CD4-positive, alpha-beta T cell treated with Interleukin-15 for 1 hour (primary cell): ENCODE measurements around the gene CDK14.
"Not testable (repeated sequence)": the region's sequence is repeated elsewhere in the genome, so short reads cannot be mapped to it uniquely, and the experiment has no call there.

ENCODE experiments used
- DNase-seq: peaks from one replicate; pipeline ENCODE4 v3.0.0-alpha.2; 2020

CDK14 gene

DNA sequence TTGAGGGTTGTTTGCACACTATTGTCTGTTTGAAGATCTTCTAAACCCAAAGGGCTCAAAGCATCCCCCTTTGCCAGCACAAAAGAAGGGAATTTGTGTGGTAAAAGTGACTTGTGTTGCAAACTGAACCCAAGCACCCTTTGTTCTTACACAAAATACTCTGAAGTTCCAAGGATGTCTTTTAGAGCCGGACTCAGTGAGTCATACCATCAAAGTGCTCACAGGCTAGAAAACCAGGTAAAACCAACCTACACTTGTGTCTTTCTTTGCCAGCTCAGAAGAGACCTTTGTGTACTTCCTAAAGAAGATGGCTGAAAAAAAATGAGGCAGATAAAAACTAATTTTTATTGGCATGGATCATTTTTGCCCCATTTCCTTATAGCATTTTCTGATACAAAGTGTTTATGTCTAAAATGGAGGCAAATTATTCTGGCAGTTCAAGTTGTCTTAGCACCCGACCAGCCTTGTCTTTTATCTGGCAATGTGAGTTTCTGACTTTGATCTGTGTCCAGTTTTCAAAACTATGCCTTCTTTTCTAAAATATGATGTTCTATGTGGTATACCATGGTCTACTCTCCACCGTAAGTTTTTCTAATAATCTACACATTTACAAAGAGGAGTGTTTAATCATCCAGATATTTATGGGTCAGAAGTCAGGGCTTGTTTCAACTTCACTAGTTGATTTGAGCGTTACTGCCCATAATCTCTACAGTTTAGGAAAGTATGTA, 539.7 kb downstream of the CDK14 start:
- no peak for DNase-seq

- DNase-seq = no peak
Measured at GRCh38 chr7:91137153-91137787, 541.1 kb downstream of the CDK14 start.

- no peak for DNase-seq
Measured at GRCh38 chr7:91137788-91138368, 541.8 kb downstream of the CDK14 start.

DNA sequence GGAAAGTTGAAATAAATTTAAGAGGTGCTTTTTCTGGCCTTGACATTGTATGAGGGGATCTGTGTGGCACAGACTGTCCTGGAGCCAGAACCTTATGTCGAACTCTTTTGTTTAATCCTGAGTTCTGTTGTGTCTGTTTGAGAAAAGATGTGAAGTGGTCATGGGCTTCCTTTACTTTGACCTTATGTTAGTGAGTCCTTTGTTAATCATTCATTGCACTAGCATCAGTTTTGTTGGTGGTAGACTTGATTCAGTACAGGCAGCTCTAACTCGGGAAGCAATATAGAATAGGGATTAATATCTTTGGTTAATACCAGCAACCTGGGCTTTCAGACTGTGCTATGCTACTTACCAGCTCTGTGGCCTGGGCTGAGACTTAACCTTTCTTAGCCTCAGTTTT, 544.2 kb downstream of the CDK14 start:
- DNase-seq = no peak

DNA sequence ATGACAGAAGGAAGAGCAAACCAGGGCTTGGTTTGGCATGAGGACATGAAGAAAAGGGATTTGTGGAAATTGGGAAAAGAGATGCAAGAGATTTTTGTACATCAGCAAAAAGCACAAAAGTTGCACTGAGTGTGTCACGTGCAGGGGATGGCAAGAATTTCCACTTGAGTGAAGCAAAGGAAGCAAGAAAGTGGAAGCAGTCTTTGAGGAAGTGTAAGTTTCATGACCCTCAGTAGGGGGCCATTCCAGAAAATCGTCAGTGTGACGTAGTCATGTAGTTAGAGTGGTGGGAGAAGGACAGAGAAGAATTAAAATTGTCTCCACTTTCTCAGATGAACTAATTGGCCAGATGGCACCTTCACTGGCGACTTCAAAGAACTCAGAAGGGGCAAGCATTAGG, 544.9 kb downstream of the CDK14 start:
- no peak for DNase-seq

- DNase-seq = no peak
Measured at GRCh38 chr7:91142743-91143142, 546.6 kb downstream of the CDK14 start.

GRCh38 chr7:91149341-91150246, 553.5 kb downstream of the CDK14 start:
- DNase-seq = no peak

GRCh38 chr7:91151916-91152315, 555.8 kb downstream of the CDK14 start:
- no peak for DNase-seq

- DNase-seq = no peak
Measured at GRCh38 chr7:91156316-91157185, 560.4 kb downstream of the CDK14 start.

DNA sequence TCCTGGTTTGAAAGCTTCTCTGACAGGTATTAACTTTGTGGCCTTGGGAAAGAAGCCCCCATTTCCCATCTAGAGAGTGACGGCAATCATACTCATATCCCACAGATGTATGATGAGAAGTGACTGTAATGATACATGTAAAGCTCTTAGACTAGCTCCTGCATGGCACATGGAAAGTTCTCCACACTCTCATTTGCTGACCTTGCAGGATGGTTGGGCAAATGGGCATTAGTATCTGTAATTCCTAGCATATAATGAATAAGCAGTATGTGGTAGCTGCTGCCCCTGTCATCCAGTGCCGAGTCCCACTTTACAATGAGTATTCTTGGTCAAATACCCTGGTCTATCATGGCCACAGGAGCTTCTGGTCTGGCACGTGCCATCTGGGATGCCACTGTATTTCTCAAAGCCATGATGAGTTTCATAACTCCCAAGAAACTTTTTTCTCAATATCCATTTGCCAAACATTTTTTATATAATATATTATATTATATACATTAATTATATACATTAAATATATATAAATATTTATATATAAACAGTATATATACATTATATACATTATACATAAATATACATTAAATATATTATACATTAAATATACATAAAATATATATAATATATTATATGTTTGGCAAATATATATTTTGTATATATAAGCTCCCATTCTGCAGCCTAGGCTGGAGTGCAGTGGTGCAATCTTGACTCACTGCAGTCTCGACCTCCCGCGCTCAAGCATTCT, 561.6 kb downstream of the CDK14 start:
- DNase-seq = no peak

DNA sequence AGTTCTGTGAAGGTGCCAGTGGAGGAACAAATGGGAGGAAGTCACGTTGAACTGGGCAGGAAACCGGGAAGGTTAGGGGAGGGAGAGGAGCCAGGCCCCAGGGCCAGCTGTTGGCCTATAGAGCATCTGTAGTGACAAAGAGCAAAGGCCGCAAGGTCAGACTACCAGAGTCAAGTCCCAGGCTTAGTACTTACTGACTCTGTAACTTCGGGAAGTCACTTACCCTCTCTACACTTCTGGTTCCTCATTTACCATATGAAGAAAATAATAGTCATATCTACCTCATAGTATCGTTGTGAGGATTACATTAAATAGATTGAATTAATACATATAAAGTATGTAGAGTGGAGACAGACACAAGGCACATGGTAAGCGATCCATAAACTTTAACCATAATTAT, 566.3 kb downstream of the CDK14 start:
- no peak for DNase-seq

DNA sequence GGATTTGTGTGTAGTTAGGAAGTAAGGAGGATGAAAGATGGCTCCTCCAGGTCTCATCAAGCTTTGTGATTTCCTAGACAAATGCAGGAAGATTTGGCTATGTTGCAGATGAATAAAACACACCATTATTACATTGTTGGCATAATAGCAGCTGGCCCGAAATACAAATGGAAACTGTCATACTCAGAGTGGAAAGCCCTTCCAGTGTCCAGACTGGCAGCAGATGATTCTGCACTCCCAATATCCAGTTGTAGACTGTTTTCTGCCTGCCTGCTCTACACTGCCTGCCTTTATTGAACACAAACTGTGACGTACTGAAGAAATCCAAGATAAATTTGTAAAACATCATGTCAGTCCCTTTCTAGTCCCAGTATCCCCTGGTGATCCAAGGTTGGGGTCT, 568.4 kb downstream of the CDK14 start:
- no peak for DNase-seq

- no peak for DNase-seq
Measured at GRCh38 chr7:91165006-91165845, 569.1 kb downstream of the CDK14 start.

DNA sequence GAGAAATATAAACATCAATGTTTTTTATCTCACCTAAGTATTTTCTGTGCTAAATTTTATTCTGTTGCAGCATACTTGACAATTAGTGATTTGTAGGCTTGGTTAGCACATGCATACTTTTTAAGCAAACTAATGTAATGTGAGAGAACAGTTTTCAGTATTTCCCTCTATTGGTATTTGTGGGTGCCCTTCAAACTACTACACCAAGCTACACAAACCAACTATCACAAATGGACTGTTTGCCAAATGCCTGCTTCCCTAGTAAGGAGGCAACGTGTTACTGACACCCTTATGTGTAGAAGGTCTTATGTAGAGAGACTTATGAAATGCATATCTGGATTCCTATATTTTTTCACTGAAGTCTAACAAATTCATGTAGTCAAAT, 569.7 kb downstream of the CDK14 start:
- no peak for DNase-seq

GRCh38 chr7:91168871-91169829, 573.0 kb downstream of the CDK14 start:
- DNase-seq = no peak

DNA sequence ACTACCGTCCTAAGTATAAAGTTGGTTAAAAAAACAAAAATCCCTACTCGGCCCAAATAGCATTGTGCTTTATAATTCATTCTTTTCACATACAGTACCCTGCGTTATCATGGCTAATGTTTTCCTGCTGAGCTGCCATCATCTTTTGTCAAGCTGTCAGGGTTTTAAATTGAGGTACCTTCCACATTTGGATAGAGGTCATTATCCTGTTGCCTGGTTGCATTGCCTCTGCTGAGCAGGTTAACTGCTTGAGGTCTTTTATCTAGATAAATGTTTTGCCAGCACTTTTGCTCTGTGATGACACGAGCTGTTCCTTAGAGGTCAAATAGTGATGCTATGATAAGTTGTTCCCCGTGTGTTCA, 573.7 kb downstream of the CDK14 start:
- no peak for DNase-seq

DNA sequence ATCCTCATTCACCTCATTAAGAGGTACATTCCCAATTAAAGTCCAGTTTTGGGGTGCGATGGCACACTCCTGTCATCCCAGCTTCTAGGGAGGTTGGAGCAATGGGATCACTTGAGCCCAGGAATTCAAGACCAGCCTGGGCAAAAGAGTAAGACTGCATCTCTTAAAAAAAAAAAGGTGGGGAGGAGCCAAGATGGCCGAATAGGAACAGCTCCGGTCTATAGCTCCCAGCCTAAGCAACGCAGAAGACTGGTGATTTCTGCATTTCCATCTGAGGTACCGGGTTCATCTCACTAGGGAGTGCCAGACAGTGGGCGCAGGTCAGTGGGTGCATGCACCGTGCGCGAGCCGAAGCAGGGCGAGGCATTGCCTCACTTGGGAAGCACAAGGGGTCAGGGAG, 577.1 kb downstream of the CDK14 start:
- not testable (repeated sequence) for DNase-seq

DNA sequence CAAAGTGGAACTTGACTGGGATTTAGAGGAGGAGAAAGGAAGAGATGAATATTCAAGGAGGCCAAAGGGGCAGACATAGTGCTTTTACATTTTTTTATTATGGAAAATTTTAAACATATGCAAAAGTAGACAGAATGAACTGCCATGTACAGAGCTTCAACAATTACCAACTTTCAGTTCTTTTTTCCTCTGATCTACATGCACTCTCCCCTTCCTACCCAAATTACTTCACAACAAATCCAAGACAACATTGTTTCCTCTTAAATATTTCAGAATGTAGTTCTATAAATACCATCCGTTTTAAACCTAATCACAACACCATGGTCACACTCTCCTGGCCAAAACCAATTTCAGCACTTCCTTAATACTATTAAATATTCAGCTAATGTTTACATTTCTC, 584.6 kb downstream of the CDK14 start:
- DNase-seq = no peak

- no peak for DNase-seq
Measured at GRCh38 chr7:91181949-91182348, 585.8 kb downstream of the CDK14 start.
